Panc1 (cell line): ENCODE results near the gene TANGO2. TPM values are rescaled to one million over a fixed set of nuclear protein-coding genes. Genes with fewer than 3 reads are reported as not detected.

Experiments used
- ATAC-seq: fragments of 200-7000 bp; cut with Tn5 transposase; 2 replicates; pipeline ENCODE4 v1.9.1; 2020; ENCODE audit warnings: mild to moderate bottlenecking, moderate library complexity
- BruUV-seq: library from RNA; stranded (reverse); fragments of 400-500 nt; replicated peaks from 2 replicates; lab custom pipeline; 2021; lab: Mats Ljungman, UMichigan
- CTCF ChIA-PET: fragments of 300-600 bp; sonication (Branson Sonifier 250); formaldehyde crosslinking; loops from one replicate; lab custom pipeline; 2022; ENCODE audit warnings: antibody characterized with exemption; lab: Charles Lee
- POLR2A ChIA-PET: fragments of 300-600 bp; sonication (Branson Sonifier 250); formaldehyde crosslinking; loops from one replicate; lab custom pipeline; 2022; ENCODE audit warnings: antibody characterized with exemption; lab: Charles Lee
- DNase-seq: peaks from one replicate; pipeline ENCODE4 v3.0.0-alpha.2; 2010; ENCODE audit warnings: low read depth, low spot score
- H3K27ac ChIP-seq: 2 replicates; pipeline ENCODE4 v1.5.1; 2011; ENCODE audit warnings: mild to moderate bottlenecking, low read length, inconsistent platforms
- H3K27me3 ChIP-seq: fragments of 200-500 bp; sonication (Bioruptor generic); 2 replicates; pipeline ENCODE4 v1.6.0; 2014; ENCODE audit warnings: low read length, inconsistent platforms; ENCODE audit not compliant: control insufficient read depth, insufficient read depth
- H3K36me3 ChIP-seq: fragments of 200-500 bp; sonication (Bioruptor generic); 2 replicates; pipeline ENCODE4 v1.5.1; 2014; ENCODE audit warnings: inconsistent platforms, mild to moderate bottlenecking, low read length, moderate library complexity; ENCODE audit not compliant: control insufficient read depth, insufficient read depth
- H3K4me1 ChIP-seq: 2 replicates; pipeline ENCODE4 v1.5.1; 2011; ENCODE audit warnings: inconsistent platforms, mild to moderate bottlenecking, low read length, moderate library complexity; ENCODE audit not compliant: control insufficient read depth, insufficient read depth
- H3K4me3 ChIP-seq, 2 experiments: 2 replicates each; pipeline ENCODE4 v1.5.1; 2011 to 2012; ENCODE audit warnings: low read depth in 2 of 2, low read length in 2 of 2, mild to moderate bottlenecking in 2 of 2, inconsistent platforms in 1 of 2, moderate library complexity in 1 of 2
- H3K9me3 ChIP-seq: fragments of 200-500 bp; sonication (Bioruptor generic); 2 replicates; pipeline ENCODE4 v1.5.1; 2014; ENCODE audit warnings: low read depth, mild to moderate bottlenecking, inconsistent platforms, low read length, moderate library complexity; ENCODE audit not compliant: control insufficient read depth, insufficient read depth
- POLR2AphosphoS5 ChIP-seq: IDR thresholded peaks from 2 replicates; pipeline ENCODE4 v1.6.1; 2012; ENCODE audit warnings: mild to moderate bottlenecking, low read depth, low read length, moderate library complexity
- SIN3A ChIP-seq: IDR thresholded peaks from 2 replicates; pipeline ENCODE4 v1.6.1; 2012; ENCODE audit warnings: low read depth, mild to moderate bottlenecking, low read length, moderate library complexity, borderline replicate concordance; ENCODE audit not compliant: insufficient read depth
- TCF7L2 ChIP-seq: IDR thresholded peaks from 2 replicates; pipeline ENCODE4 v1.6.1; 2011; ENCODE audit warnings: mild to moderate bottlenecking, low read depth, low read length, inconsistent platforms
- in situ Hi-C: cut with HindIII; loops from 2 replicates; pipeline ENCODE4 v1.10.0; 2016; ENCODE audit warnings: low sequenced_read_pairs, low pct_unique_long_range_greater_than_20kb
- intact Hi-C: fragments of 100-400 bp; cut with micrococcal nuclease; formaldehyde crosslinking; loops from one replicate; pipeline ENCODE4 v1.10.0; 2022; ENCODE audit not compliant: unreplicated experiment
- total RNA-seq: library from RNA; stranded (reverse); gene quantifications from one replicate; pipeline ENCODE4 v1.2.1, GENCODE V29; 2021; ENCODE audit not compliant: unreplicated experiment
- TF ChIP-seq, protein P1 (sequence below), 2 experiments: IDR thresholded peaks; 2 replicates each; pipeline ENCODE4 v1.6.1; 2011 to 2012; ENCODE audit warnings: low read depth in 2 of 2, control low read depth in 1 of 2, low read length in 1 of 2, mild to moderate bottlenecking in 1 of 2, moderate library complexity in 1 of 2; ENCODE audit not compliant: insufficient read depth in 1 of 2
- TF ChIP-seq, protein P2 (sequence below): fragments of 450-650 bp; IDR thresholded peaks from 2 replicates; pipeline ENCODE4 v1.5.1; 2017; ENCODE audit warnings: mild to moderate bottlenecking

Gene TANGO2
- total RNA-seq, 1 experiment from 2014 or later = 32.2 TPM

GRCh38 chr22:20054034-20054427 is 33.1 kb downstream of the TANGO2 start:
- Histone ChIP-seq H3K27ac (no peak overlapping the region), H3K4me1 (no peaks in the 10 kb centered on the region), H3K9me3 (no peaks in the 10 kb centered on the region), H3K36me3 (no peaks in the 10 kb centered on the region), H3K4me3 (no peak overlapping the region), H3K27me3 (no peaks in the 10 kb centered on the region)
- BruUV-seq = no TSS peak
- intact Hi-C loops (no loop called here), in situ Hi-C loops (no loop called here)
- DNase-seq (no peak), ATAC-seq (no peak)
- TF ChIP-seq TCF7L2 = no peak
- TF ChIP-seq, protein P1, sequence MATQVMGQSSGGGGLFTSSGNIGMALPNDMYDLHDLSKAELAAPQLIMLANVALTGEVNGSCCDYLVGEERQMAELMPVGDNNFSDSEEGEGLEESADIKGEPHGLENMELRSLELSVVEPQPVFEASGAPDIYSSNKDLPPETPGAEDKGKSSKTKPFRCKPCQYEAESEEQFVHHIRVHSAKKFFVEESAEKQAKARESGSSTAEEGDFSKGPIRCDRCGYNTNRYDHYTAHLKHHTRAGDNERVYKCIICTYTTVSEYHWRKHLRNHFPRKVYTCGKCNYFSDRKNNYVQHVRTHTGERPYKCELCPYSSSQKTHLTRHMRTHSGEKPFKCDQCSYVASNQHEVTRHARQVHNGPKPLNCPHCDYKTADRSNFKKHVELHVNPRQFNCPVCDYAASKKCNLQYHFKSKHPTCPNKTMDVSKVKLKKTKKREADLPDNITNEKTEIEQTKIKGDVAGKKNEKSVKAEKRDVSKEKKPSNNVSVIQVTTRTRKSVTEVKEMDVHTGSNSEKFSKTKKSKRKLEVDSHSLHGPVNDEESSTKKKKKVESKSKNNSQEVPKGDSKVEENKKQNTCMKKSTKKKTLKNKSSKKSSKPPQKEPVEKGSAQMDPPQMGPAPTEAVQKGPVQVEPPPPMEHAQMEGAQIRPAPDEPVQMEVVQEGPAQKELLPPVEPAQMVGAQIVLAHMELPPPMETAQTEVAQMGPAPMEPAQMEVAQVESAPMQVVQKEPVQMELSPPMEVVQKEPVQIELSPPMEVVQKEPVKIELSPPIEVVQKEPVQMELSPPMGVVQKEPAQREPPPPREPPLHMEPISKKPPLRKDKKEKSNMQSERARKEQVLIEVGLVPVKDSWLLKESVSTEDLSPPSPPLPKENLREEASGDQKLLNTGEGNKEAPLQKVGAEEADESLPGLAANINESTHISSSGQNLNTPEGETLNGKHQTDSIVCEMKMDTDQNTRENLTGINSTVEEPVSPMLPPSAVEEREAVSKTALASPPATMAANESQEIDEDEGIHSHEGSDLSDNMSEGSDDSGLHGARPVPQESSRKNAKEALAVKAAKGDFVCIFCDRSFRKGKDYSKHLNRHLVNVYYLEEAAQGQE (IDR thresholded peaks at IDR 0.05; ENCODE audit: insufficient read depth in 1 of 2, low read depth in 2 of 2, low read length in 1 of 2) = no peak
- TF ChIP-seq POLR2AphosphoS5 = no peak
- TF ChIP-seq, protein P2, sequence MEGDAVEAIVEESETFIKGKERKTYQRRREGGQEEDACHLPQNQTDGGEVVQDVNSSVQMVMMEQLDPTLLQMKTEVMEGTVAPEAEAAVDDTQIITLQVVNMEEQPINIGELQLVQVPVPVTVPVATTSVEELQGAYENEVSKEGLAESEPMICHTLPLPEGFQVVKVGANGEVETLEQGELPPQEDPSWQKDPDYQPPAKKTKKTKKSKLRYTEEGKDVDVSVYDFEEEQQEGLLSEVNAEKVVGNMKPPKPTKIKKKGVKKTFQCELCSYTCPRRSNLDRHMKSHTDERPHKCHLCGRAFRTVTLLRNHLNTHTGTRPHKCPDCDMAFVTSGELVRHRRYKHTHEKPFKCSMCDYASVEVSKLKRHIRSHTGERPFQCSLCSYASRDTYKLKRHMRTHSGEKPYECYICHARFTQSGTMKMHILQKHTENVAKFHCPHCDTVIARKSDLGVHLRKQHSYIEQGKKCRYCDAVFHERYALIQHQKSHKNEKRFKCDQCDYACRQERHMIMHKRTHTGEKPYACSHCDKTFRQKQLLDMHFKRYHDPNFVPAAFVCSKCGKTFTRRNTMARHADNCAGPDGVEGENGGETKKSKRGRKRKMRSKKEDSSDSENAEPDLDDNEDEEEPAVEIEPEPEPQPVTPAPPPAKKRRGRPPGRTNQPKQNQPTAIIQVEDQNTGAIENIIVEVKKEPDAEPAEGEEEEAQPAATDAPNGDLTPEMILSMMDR = no peak
- TF ChIP-seq SIN3A = no peak
- ChIA-PET POLR2A (no interaction called here), CTCF (no interaction called here)

DNA sequence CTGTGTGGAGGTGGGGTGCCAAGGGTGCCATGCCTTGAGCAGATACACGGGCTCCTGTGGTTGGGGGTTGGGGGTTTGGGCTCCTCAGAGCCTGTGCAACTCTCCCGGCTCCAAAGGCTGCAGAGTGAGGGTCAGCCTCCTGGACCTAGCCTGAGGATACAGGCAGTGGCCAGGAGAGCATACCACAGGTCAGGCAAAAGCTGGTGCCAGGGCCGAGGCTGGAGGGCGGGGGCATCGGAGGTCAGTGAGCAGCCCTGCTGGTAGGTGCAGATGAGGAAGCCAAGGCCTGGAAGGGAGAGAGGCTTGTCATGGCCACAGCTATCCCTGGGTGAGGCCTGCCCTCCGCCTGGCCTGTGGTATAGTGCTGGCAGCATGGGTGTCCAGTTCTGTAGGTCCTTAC is 33.6 kb downstream of the TANGO2 start:
- intact Hi-C loops (no loop called here), in situ Hi-C loops (no loop called here)
- no peaks in the 10 kb centered on the region for H3K27me3 ChIP-seq
- H3K27ac ChIP-seq = no peak overlapping the region
- POLR2A ChIA-PET = no interaction called here
- no peak overlapping the region for H3K4me3 ChIP-seq
- ATAC-seq = no peak
- no peak for DNase-seq
- no peaks in the 10 kb centered on the region for H3K36me3 ChIP-seq
- TF ChIP-seq POLR2AphosphoS5 (no peak), TCF7L2 (no peak), SIN3A (no peak)
- TF ChIP-seq, protein P1 (IDR thresholded peaks at IDR 0.05; ENCODE audit: insufficient read depth in 1 of 2, low read depth in 2 of 2, low read length in 1 of 2) = no peak
- TF ChIP-seq, protein P2 = no peak
- H3K9me3 ChIP-seq = no peaks in the 10 kb centered on the region
- no peaks in the 10 kb centered on the region for H3K4me1 ChIP-seq
- no TSS peak for BruUV-seq
- CTCF ChIA-PET = no interaction called here
